HEK293 (cell line): ENCODE measurements around the gene USP21.

Source experiments
- CTCF ChIA-PET: fragments of 350-600 bp; formaldehyde crosslinking; extraction: SDS; loops from one replicate; lab custom pipeline; 2021; ENCODE audit warnings: antibody characterized with exemption; lab: Yijun Ruan, JAX
- POLR2A ChIA-PET: fragments of 300-600 bp; formaldehyde crosslinking; extraction: SDS; loops from one replicate; lab custom pipeline; 2020; ENCODE audit warnings: antibody characterized with exemption, inconsistent platforms; lab: Yijun Ruan, JAX
- H3K27ac ChIP-seq: fragments of 200-500 bp; sonication (Bioruptor generic); 2 replicates; pipeline ENCODE4 v1.5.1; 2014; ENCODE audit warnings: low read depth, low read length, control low read depth, inconsistent platforms; ENCODE audit errors: extremely low read depth
- H3K36me3 ChIP-seq, 2 experiments: fragments of 200-500 bp in 1 of 2; sonication (Bioruptor generic) in 1 of 2; 1 replicate in 1 of 2; 2 replicates in 1 of 2; pipeline ENCODE4 v1.5.1; 2014 to 2017; ENCODE audit warnings: inconsistent platforms in 2 of 2, low read length in 2 of 2; ENCODE audit not compliant: control insufficient read depth in 2 of 2, insufficient read depth in 1 of 2
- H3K4me1 ChIP-seq: fragments of 200-500 bp; sonication (Bioruptor generic); 2 replicates; pipeline ENCODE4 v1.5.1; 2014; ENCODE audit warnings: mild to moderate bottlenecking, low read length, inconsistent platforms; ENCODE audit not compliant: control insufficient read depth, insufficient read depth
- H3K4me3 ChIP-seq: 2 replicates; pipeline ENCODE4 v1.5.1; 2011; ENCODE audit warnings: low read depth, mild to moderate bottlenecking, control low read depth, low read length, moderate library complexity
- H3K9me3 ChIP-seq: fragments of 200-500 bp; sonication (Bioruptor generic); 2 replicates; pipeline ENCODE4 v1.5.1; 2014; ENCODE audit warnings: low read depth, low read length, inconsistent platforms; ENCODE audit not compliant: control insufficient read depth, insufficient read depth
- FEZF1 ChIP-seq: fragments of 450-650 bp; formaldehyde crosslinking; IDR thresholded peaks from 2 replicates; pipeline ENCODE4 v1.5.1; 2016; ENCODE audit warnings: missing biosample characterization, missing genetic modification characterization
- GLI4 ChIP-seq: fragments of 450-650 bp; formaldehyde crosslinking; IDR thresholded peaks from 2 replicates; pipeline ENCODE4 v1.5.1; 2016; ENCODE audit warnings: missing biosample characterization, missing genetic modification characterization
- SALL2 ChIP-seq: fragments of 450-650 bp; formaldehyde crosslinking; IDR thresholded peaks from 2 replicates; pipeline ENCODE4 v1.5.0; 2017; ENCODE audit warnings: missing biosample characterization, mild to moderate bottlenecking, missing genetic modification characterization, borderline replicate concordance
- ZFHX2 ChIP-seq: fragments of 450-650 bp; formaldehyde crosslinking; conservative IDR thresholded peaks from 2 replicates; pipeline ENCODE4 v1.5.1; 2016; ENCODE audit warnings: missing biosample characterization, missing genetic modification characterization
- ZNF114 ChIP-seq: fragments of 450-650 bp; formaldehyde crosslinking; IDR thresholded peaks from 2 replicates; pipeline ENCODE4 v1.5.0; 2017; ENCODE audit warnings: missing biosample characterization, missing genetic modification characterization
- ZNF239 ChIP-seq: fragments of 450-650 bp; formaldehyde crosslinking; IDR thresholded peaks from 2 replicates; pipeline ENCODE4 v1.5.1; 2016; ENCODE audit warnings: missing biosample characterization, missing genetic modification characterization
- ZNF510 ChIP-seq: fragments of 450-650 bp; formaldehyde crosslinking; IDR thresholded peaks from 2 replicates; pipeline ENCODE4 v1.5.1; 2018; ENCODE audit warnings: mild to moderate bottlenecking, missing genetic modification characterization, missing biosample characterization; ENCODE audit not compliant: insufficient replicate concordance
- TF ChIP-seq, protein P1 (sequence below): fragments of 450-650 bp; formaldehyde crosslinking; IDR thresholded peaks from 2 replicates; pipeline ENCODE4; 2016; ENCODE audit warnings: missing biosample characterization, missing genetic modification characterization
- TF ChIP-seq, protein P2 (sequence below): fragments of 450-650 bp; formaldehyde crosslinking; IDR thresholded peaks from 2 replicates; pipeline ENCODE4 v1.5.1; 2016; ENCODE audit warnings: missing biosample characterization, missing genetic modification characterization
- TF ChIP-seq, protein P3 (sequence below): fragments of 450-650 bp; formaldehyde crosslinking; IDR thresholded peaks from 2 replicates; pipeline ENCODE4 v1.5.1; 2017; ENCODE audit warnings: missing biosample characterization, missing genetic modification characterization
- TF ChIP-seq, protein P4 (sequence below): fragments of 450-650 bp; formaldehyde crosslinking; IDR thresholded peaks from 2 replicates; pipeline ENCODE4 v1.5.1; 2016; ENCODE audit warnings: missing biosample characterization, missing genetic modification characterization, borderline replicate concordance

Gene USP21

DNA sequence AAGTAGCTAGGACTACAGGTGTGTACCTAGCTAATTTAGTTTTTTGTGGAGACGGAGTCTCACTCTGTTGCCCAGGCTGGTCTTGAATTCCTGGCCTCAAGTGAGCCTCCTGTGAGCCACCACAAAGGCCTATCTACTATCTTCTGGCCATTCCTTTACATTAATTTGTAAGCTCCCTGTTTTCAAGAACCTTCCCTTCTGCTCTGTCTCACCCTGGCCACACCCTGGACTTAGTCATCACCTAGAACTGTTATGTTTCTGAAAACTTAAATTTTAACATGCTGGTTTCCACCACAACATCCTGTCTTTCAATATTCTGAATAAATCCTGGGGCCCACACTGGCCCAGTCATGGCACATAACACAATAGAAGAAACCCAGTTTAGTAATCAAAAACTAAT is 22.9 kb downstream of the USP21 start (continued):
- TF ChIP-seq, protein P1, sequence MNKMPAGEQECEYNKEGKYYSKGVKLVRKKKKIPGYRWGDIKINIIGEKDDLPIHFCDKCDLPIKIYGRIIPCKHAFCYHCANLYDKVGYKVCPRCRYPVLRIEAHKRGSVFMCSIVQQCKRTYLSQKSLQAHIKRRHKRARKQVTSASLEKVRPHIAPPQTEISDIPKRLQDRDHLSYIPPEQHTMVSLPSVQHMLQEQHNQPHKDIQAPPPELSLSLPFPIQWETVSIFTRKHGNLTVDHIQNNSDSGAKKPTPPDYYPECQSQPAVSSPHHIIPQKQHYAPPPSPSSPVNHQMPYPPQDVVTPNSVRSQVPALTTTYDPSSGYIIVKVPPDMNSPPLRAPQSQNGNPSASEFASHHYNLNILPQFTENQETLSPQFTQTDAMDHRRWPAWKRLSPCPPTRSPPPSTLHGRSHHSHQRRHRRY (tag by site-specific recombination): no peak

DNA sequence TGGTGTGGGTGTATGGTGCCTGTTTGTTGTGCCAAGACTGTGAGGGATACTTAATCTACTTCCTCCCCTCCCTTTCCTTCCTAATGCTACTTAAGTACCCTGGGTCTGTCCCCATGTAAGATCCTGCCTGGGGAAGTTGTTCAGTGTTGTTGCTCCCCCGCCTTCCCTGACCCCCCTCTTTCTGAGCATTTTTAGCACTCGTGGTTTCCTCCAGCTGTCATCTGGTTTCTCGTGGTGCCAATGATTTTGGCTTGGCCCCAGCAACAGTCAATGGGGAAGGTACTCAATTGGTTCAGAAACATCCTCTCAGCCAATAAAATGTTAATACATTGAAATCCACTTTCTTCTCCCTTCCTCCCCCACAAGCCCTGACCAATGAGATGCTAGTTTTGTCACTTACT is 26.0 kb downstream of the USP21 start:
- no peaks in the 10 kb centered on the region for H3K4me1 ChIP-seq
- ChIA-PET CTCF (interaction anchor here (1.3 kb wide), 1 partner anchor 40 kb away, joined by 4 read pairs; the partner anchor contains the start of gene TOMM40L), POLR2A (no interaction called here)
- no peaks in the 10 kb centered on the region for H3K36me3 ChIP-seq
- no peak overlapping the region for H3K4me3 ChIP-seq
- H3K9me3 ChIP-seq: no peaks in the 10 kb centered on the region
- TF ChIP-seq, protein P2, sequence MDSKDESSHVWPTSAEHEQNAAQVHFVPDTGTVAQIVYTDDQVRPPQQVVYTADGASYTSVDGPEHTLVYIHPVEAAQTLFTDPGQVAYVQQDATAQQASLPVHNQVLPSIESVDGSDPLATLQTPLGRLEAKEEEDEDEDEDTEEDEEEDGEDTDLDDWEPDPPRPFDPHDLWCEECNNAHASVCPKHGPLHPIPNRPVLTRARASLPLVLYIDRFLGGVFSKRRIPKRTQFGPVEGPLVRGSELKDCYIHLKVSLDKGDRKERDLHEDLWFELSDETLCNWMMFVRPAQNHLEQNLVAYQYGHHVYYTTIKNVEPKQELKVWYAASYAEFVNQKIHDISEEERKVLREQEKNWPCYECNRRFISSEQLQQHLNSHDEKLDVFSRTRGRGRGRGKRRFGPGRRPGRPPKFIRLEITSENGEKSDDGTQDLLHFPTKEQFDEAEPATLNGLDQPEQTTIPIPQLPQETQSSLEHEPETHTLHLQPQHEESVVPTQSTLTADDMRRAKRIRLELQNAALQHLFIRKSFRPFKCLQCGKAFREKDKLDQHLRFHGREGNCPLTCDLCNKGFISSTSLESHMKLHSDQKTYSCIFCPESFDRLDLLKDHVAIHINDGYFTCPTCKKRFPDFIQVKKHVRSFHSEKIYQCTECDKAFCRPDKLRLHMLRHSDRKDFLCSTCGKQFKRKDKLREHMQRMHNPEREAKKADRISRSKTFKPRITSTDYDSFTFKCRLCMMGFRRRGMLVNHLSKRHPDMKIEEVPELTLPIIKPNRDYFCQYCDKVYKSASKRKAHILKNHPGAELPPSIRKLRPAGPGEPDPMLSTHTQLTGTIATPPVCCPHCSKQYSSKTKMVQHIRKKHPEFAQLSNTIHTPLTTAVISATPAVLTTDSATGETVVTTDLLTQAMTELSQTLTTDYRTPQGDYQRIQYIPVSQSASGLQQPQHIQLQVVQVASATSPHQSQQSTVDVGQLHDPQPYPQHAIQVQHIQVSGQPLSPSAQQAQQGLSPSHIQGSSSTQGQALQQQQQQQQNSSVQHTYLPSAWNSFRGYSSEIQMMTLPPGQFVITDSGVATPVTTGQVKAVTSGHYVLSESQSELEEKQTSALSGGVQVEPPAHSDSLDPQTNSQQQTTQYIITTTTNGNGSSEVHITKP (tag by site-specific recombination): peak; percentile 96
- TF ChIP-seq ZFHX2 (0 out of 2 replicates have a peak, but pooled peaks have one; percentile 28), ZNF510 (no peak)
- TF ChIP-seq, protein P3, sequence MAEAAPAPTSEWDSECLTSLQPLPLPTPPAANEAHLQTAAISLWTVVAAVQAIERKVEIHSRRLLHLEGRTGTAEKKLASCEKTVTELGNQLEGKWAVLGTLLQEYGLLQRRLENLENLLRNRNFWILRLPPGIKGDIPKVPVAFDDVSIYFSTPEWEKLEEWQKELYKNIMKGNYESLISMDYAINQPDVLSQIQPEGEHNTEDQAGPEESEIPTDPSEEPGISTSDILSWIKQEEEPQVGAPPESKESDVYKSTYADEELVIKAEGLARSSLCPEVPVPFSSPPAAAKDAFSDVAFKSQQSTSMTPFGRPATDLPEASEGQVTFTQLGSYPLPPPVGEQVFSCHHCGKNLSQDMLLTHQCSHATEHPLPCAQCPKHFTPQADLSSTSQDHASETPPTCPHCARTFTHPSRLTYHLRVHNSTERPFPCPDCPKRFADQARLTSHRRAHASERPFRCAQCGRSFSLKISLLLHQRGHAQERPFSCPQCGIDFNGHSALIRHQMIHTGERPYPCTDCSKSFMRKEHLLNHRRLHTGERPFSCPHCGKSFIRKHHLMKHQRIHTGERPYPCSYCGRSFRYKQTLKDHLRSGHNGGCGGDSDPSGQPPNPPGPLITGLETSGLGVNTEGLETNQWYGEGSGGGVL (tag by site-specific recombination): peak; percentile 42; the same call in 1 of the 2 replicates
- no peak overlapping the region for H3K27ac ChIP-seq

DNA sequence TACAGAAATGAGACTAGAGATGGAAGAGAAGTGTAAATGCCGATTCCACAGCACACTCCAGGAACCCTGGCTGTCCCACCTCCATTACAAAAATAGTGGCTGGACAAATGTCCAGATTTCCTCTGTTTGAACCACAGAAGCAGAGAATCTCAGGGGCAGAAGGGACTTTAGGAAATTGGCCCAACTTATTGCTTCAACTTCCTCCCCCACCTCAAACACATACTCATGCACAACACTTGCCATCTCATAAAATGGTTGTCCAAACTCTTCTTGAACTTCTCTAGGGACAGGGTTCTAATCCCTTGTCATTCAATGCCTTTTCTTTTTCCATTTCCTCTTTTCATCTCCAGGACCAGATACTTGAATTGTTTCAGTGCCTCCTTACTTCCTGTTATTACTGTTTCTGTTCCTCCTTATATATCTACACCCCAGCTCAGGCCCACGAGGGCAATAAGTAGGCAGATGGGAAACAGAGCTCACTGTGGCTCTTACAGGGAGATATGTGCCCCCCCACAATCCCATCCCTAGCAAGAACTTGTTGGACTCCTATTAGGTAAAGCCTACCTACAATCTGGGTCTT is 26.5 kb downstream of the USP21 start:
- no peak overlapping the region for H3K27ac ChIP-seq
- H3K4me3 ChIP-seq: no peak overlapping the region
- no peak for TF ChIP-seq ZNF239
- no peak for TF ChIP-seq GLI4
- TF ChIP-seq ZNF114: no peak
- no peak for TF ChIP-seq SALL2 (tag by site-specific recombination)
- no peak for TF ChIP-seq FEZF1
- TF ChIP-seq, protein P4, sequence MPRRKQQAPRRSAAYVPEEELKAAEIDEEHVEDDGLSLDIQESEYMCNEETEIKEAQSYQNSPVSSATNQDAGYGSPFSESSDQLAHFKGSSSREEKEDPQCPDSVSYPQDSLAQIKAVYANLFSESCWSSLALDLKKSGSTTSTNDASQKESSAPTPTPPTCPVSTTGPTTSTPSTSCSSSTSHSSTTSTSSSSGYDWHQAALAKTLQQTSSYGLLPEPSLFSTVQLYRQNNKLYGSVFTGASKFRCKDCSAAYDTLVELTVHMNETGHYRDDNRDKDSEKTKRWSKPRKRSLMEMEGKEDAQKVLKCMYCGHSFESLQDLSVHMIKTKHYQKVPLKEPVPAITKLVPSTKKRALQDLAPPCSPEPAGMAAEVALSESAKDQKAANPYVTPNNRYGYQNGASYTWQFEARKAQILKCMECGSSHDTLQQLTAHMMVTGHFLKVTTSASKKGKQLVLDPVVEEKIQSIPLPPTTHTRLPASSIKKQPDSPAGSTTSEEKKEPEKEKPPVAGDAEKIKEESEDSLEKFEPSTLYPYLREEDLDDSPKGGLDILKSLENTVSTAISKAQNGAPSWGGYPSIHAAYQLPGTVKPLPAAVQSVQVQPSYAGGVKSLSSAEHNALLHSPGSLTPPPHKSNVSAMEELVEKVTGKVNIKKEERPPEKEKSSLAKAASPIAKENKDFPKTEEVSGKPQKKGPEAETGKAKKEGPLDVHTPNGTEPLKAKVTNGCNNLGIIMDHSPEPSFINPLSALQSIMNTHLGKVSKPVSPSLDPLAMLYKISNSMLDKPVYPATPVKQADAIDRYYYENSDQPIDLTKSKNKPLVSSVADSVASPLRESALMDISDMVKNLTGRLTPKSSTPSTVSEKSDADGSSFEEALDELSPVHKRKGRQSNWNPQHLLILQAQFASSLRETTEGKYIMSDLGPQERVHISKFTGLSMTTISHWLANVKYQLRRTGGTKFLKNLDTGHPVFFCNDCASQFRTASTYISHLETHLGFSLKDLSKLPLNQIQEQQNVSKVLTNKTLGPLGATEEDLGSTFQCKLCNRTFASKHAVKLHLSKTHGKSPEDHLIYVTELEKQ: no peak
- ChIA-PET CTCF (interaction anchor here (0.6 to 1.9 kb wide), 4 partner anchors 21 to 40 kb away, joined by 3 to 8 read pairs (median 4); partner anchors contain the start of genes PPOX and TOMM40L), POLR2A (interaction anchor here (1.0 kb wide), 1 partner anchor 16 kb away, joined by 3 read pairs; the partner anchor contains the start of gene NDUFS2)
- no peaks in the 10 kb centered on the region for H3K36me3 ChIP-seq
- H3K4me1 ChIP-seq: no peaks in the 10 kb centered on the region
- H3K9me3 ChIP-seq: no peaks in the 10 kb centered on the region
